Measurements from ENCODE around the gene DRAM2. TPM values are rescaled to one million over a fixed set of nuclear protein-coding genes. Genes with fewer than 3 reads are reported as not detected.

The DRAM2 gene
- total and polyA plus RNA-seq, 2 of the 4 experiments (the other 2 are of a cell fraction): 31.4 to 66.3 TPM

GRCh38 chr1:111182052-111182451 is 42.2 kb upstream of the DRAM2 start:
- H3K56ac ChIP-seq (ENCODE audit: extremely low read depth, insufficient read depth, low read length): no peak overlapping the region
- no peak overlapping the region for H2BK15ac ChIP-seq (ENCODE audit: low read depth, low read length)
- H3K23ac ChIP-seq (ENCODE audit: low read depth, low read length): no peak overlapping the region
- no peak overlapping the region for H3K4me2 ChIP-seq (ENCODE audit: low read depth, low read length)
- no peak overlapping the region for H3K18ac ChIP-seq (ENCODE audit: low read depth, low read length)
- no peaks in the 10 kb centered on the region for H3K27me3 ChIP-seq (ENCODE audit: control insufficient read depth, insufficient read depth, low read length)
- DNase-seq (no peak), ATAC-seq (ENCODE audit: low read depth) (no peak)
- no peaks in the 10 kb centered on the region for H3K9me3 ChIP-seq (ENCODE audit: control insufficient read depth, insufficient read depth, low read length)
- no peak overlapping the region for H3K14ac ChIP-seq (replicated peaks; ENCODE audit: low read depth, low read length)
- TF ChIP-seq RFX5 (IDR thresholded peaks at IDR 0.05; ENCODE audit: low read depth, low read length): no peak
- no peak for TF ChIP-seq POLR2A (IDR thresholded peaks at IDR 0.05; ENCODE audit: low read depth, low read length)
- no peak for TF ChIP-seq CHD1 (IDR thresholded peaks at IDR 0.05; ENCODE audit: low read depth, low read length)
- no peak for TF ChIP-seq ELK1 (IDR thresholded peaks at IDR 0.05; ENCODE audit: borderline replicate concordance, low read depth, low read length)
- TF ChIP-seq BHLHE40 (IDR thresholded peaks at IDR 0.05; ENCODE audit: low read depth, low read length): no peak
- no peak for TF ChIP-seq NFE2L2 (IDR thresholded peaks at IDR 0.05; ENCODE audit: low read depth, low read length)
- no peak for TF ChIP-seq FOS (IDR thresholded peaks at IDR 0.05; ENCODE audit: low read depth, low read length)
- no peak for TF ChIP-seq USF2 (IDR thresholded peaks at IDR 0.05; ENCODE audit: low read depth, low read length)
- TF ChIP-seq MAFK (IDR thresholded peaks at IDR 0.05; ENCODE audit: low read depth, low read length): no peak
- no peak for TF ChIP-seq RAD21 (IDR thresholded peaks at IDR 0.05; ENCODE audit: low read length)
- no peak for TF ChIP-seq CTCF (conservative IDR thresholded peaks at IDR 0.05; ENCODE audit: low read depth, low read length)
- no peak for TF ChIP-seq SMC3 (IDR thresholded peaks at IDR 0.05; ENCODE audit: low read depth, low read length)
- no peak for TF ChIP-seq CEBPB (IDR thresholded peaks at IDR 0.05; ENCODE audit: low read depth, low read length)
- no peak for TF ChIP-seq MXI1 (IDR thresholded peaks at IDR 0.05; ENCODE audit: borderline replicate concordance, low read depth, low read length)
- no peak for TF ChIP-seq MAZ (IDR thresholded peaks at IDR 0.05; ENCODE audit: borderline replicate concordance, low read depth, low read length)
- no peak for TF ChIP-seq RCOR1 (IDR thresholded peaks at IDR 0.05; ENCODE audit: insufficient replicate concordance, low read length)
- no peak overlapping the region for H2AK9ac ChIP-seq (replicated peaks; ENCODE audit: low read depth, low read length, poor library complexity)
- no peaks in the 10 kb centered on the region for H4K20me1 ChIP-seq (ENCODE audit: insufficient read depth, low read length)
- dilution Hi-C loops (cut with HindIII; ENCODE audit: low sequenced_read_pairs, unreplicated experiment) (no loop called here), in situ Hi-C loops (cut with MboI; ENCODE audit: low sequenced_read_pairs) (no loop called here), intact Hi-C loops (cut with micrococcal nuclease) (loop anchor here (5.0 kb wide), 1 partner anchor 35 kb away; no protein-coding TSS in a partner anchor)
- H3K9ac ChIP-seq (ENCODE audit: low read depth, low read length): no peak overlapping the region
- no peak overlapping the region for H4K91ac ChIP-seq (ENCODE audit: insufficient read depth, low read depth, low read length)
- no peak overlapping the region for H2BK20ac ChIP-seq (ENCODE audit: low read depth, low read length)
- no peak overlapping the region for H2BK120ac ChIP-seq (ENCODE audit: low read depth, low read length)
- no peak overlapping the region for H3K27ac ChIP-seq (ENCODE audit: insufficient read depth, low read length)
- H3K9me1 ChIP-seq (ENCODE audit: insufficient read depth, low read length): no peaks in the 10 kb centered on the region
- no peak overlapping the region for H3K4me3 ChIP-seq (ENCODE audit: insufficient read depth, low read depth, low read length)
- no peaks in the 10 kb centered on the region for H3K4me1 ChIP-seq (ENCODE audit: control insufficient read depth, insufficient read depth, low read length)
- no peak overlapping the region for H2AFZ ChIP-seq (replicated peaks; ENCODE audit: low read length, poor library complexity)
- ChIA-PET CTCF (interaction anchor here (1.0 kb wide), 1 partner anchor 21 kb away, joined by 3 read pairs; no protein-coding TSS in a partner anchor), POLR2A (ENCODE audit: unreplicated experiment) (no interaction called here)
- no TSS peak for BruUV-seq (replicated peaks)
- H4K8ac ChIP-seq (ENCODE audit: low read depth in 2 of 2, low read length in 2 of 2): no peak overlapping the region
- no peak overlapping the region for H4K5ac ChIP-seq (ENCODE audit: low read depth, low read length)
- H2AK5ac ChIP-seq (ENCODE audit: low read depth, low read length): no peak overlapping the region
- peaks cover 10% of the 10 kb centered on the region for H3K36me3 ChIP-seq (ENCODE audit: control insufficient read depth, insufficient read depth, low read length)
- H3K79me1 ChIP-seq (ENCODE audit: low read depth in 1 of 2, low read length in 2 of 2): no peaks in the 10 kb centered on the region
- H2BK5ac ChIP-seq (ENCODE audit: low read depth, low read length, poor library complexity, severe bottlenecking): no peak overlapping the region
- WGBS, 2 experiments (ENCODE audit: extremely low coverage in 2 of 2, insufficient read length in 1 of 2): 100% methylated on average over 1 of the region's 2 CpGs; no CpG with 5 or more reads in 1 of the 2 experiments
- H3K4ac ChIP-seq (ENCODE audit: low read depth, low read length): no peak overlapping the region
